ENCODE data around the gene DYNC2H1. TPM values are rescaled to one million over a fixed set of nuclear protein-coding genes. Genes with fewer than 3 reads are reported as not detected.

Gene DYNC2H1
- polyA plus RNA-seq, 1 donor (not counting 4 experiments of a cell fraction or from before 2014, with no cell fraction given): 18.5 TPM

DNA sequence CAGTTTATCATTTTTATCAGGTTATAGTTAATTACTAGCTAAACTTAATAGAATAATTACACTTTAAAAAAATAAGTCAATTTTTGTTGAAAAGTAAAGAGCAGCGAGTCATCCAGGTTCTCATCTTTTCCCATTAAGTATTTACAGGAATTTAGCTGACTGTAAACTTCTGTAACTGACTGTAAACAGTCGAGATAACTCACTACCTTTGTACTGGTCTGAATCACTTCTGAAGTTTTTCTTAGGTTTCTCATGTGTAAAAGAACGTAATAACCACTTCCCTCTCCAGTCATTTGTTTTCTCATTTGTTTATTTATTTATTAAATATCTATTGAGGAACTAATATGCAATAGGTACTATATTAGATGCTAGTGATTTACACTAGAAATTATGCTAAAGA is 270.8 kb downstream of the DYNC2H1 start:
- no peaks in the 10 kb centered on the region for H3K9me3 ChIP-seq (ENCODE audit: control insufficient read depth, low read depth, low read length)
- H4K20me1 ChIP-seq (ENCODE audit: control insufficient read depth, extremely low read depth, insufficient read depth, low read length): no peaks in the 10 kb centered on the region
- H3K27ac ChIP-seq (ENCODE audit: control insufficient read depth, insufficient read depth, low read length): no peak overlapping the region
- no peak for DNase-seq (ENCODE audit: low read depth, low spot score)
- TF ChIP-seq, protein P1, sequence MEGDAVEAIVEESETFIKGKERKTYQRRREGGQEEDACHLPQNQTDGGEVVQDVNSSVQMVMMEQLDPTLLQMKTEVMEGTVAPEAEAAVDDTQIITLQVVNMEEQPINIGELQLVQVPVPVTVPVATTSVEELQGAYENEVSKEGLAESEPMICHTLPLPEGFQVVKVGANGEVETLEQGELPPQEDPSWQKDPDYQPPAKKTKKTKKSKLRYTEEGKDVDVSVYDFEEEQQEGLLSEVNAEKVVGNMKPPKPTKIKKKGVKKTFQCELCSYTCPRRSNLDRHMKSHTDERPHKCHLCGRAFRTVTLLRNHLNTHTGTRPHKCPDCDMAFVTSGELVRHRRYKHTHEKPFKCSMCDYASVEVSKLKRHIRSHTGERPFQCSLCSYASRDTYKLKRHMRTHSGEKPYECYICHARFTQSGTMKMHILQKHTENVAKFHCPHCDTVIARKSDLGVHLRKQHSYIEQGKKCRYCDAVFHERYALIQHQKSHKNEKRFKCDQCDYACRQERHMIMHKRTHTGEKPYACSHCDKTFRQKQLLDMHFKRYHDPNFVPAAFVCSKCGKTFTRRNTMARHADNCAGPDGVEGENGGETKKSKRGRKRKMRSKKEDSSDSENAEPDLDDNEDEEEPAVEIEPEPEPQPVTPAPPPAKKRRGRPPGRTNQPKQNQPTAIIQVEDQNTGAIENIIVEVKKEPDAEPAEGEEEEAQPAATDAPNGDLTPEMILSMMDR (optimal IDR thresholded peaks at IDR 0.05 in 1 of 3, IDR thresholded peaks at IDR 0.05 in 1 of 3, conservative IDR thresholded peaks at IDR 0.05 in 1 of 3; ENCODE audit: extremely low read depth in 1 of 3, insufficient read depth in 2 of 3, low read length in 3 of 3): no peak
- TF ChIP-seq EZH2 (IDR thresholded peaks at IDR 0.05; ENCODE audit: low read length): no peak
- no peaks in the 10 kb centered on the region for H3K79me2 ChIP-seq (ENCODE audit: control insufficient read depth, insufficient read depth, low read length)
- H3K36me3 ChIP-seq (ENCODE audit: control insufficient read depth in 2 of 2, extremely low read depth in 1 of 2, insufficient read depth in 2 of 2, low read length in 2 of 2): no peaks in the 10 kb centered on the region
- H3K4me2 ChIP-seq (ENCODE audit: control insufficient read depth, extremely low read depth, insufficient read depth, low read depth, low read length): no peak overlapping the region
- no peak overlapping the region for H3K9ac ChIP-seq (ENCODE audit: control insufficient read depth, extremely low read depth, insufficient read depth, low read length)
- no peak overlapping the region for H2AFZ ChIP-seq (ENCODE audit: control insufficient read depth, low read length)
- no peaks in the 10 kb centered on the region for H3K9me1 ChIP-seq (ENCODE audit: control insufficient read depth, extremely low read depth, insufficient read depth, low read length)
- FAIRE-seq: no peak
- H3K27me3 ChIP-seq (ENCODE audit: control insufficient read depth, extremely low read depth, insufficient read depth, low read length): no peaks in the 10 kb centered on the region
- dilution Hi-C loops (cut with MboI; ENCODE audit: extremely low pct_ligation_motif_present, low sequenced_read_pairs): no loop called here
- no peak overlapping the region for H3K4me3 ChIP-seq (ENCODE audit: control insufficient read depth in 2 of 3, extremely low read depth in 1 of 3, insufficient read depth in 2 of 3, low read depth in 1 of 3, low read length in 3 of 3)
- H3K4me1 ChIP-seq (ENCODE audit: control insufficient read depth, extremely low read depth, insufficient read depth, low read length): no peaks in the 10 kb centered on the region

DNA sequence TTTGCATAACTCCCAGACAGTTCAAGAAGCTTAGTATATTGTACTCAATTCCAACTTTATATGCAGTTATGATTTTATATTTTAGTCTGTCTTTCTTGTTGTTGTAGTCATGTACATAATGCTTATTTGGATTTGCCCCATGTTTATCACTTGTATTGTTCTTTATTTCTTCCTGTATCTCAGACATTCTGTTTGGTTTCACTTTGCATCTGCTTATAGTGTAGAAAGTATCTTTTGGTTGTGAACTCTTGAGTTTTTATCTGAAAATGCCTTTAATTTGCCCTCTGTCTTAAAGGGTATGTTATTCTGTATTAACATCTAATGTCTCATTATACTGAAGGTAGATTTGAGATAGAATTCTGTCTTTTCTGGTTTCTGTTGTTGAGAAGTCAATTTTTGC is 275.4 kb downstream of the DYNC2H1 start:
- no peak for TF ChIP-seq EZH2 (IDR thresholded peaks at IDR 0.05; ENCODE audit: low read length)
- Histone ChIP-seq H3K4me2 (ENCODE audit: control insufficient read depth, extremely low read depth, insufficient read depth, low read depth, low read length) (no peak overlapping the region), H3K36me3 (ENCODE audit: control insufficient read depth in 2 of 2, extremely low read depth in 1 of 2, insufficient read depth in 2 of 2, low read length in 2 of 2) (no peaks in the 10 kb centered on the region), H2AFZ (ENCODE audit: control insufficient read depth, low read length) (no peak overlapping the region), H3K9me3 (ENCODE audit: control insufficient read depth, low read depth, low read length) (no peaks in the 10 kb centered on the region), H3K79me2 (ENCODE audit: control insufficient read depth, insufficient read depth, low read length) (no peaks in the 10 kb centered on the region), H3K9me1 (ENCODE audit: control insufficient read depth, extremely low read depth, insufficient read depth, low read length) (no peaks in the 10 kb centered on the region), H3K9ac (ENCODE audit: control insufficient read depth, extremely low read depth, insufficient read depth, low read length) (no peak overlapping the region), H3K4me3 (ENCODE audit: control insufficient read depth in 2 of 3, extremely low read depth in 1 of 3, insufficient read depth in 2 of 3, low read depth in 1 of 3, low read length in 3 of 3) (no peak overlapping the region), H3K27ac (ENCODE audit: control insufficient read depth, insufficient read depth, low read length) (no peak overlapping the region), H3K27me3 (ENCODE audit: control insufficient read depth, extremely low read depth, insufficient read depth, low read length) (no peaks in the 10 kb centered on the region), H4K20me1 (ENCODE audit: control insufficient read depth, extremely low read depth, insufficient read depth, low read length) (no peaks in the 10 kb centered on the region), H3K4me1 (ENCODE audit: control insufficient read depth, extremely low read depth, insufficient read depth, low read length) (no peaks in the 10 kb centered on the region)
- dilution Hi-C loops (cut with MboI; ENCODE audit: extremely low pct_ligation_motif_present, low sequenced_read_pairs): no loop called here
- FAIRE-seq (no peak), DNase-seq (ENCODE audit: low read depth, low spot score) (no peak)

DNA sequence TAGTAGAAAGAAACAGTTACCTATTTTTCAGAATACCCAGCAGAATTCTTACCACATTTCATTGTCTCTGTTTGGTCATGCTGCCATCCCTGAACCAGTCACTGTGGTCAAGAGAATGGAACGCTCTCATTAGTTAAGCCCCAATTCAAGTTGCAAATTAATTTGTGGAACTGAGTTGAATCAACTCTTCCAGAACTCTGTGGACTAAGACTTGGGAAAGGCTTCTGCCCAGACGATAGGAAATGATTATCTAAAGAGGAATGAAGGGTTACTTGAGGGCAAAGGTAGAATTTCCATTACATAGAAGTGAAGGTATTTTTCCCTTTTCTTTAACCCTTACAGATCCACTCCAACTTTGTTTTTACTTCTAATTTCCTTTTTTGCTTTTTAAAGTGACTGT is 286.4 kb downstream of the DYNC2H1 start:
- H3K79me2 ChIP-seq (ENCODE audit: control insufficient read depth, insufficient read depth, low read length): no peaks in the 10 kb centered on the region
- no peaks in the 10 kb centered on the region for H3K9me1 ChIP-seq (ENCODE audit: control insufficient read depth, extremely low read depth, insufficient read depth, low read length)
- dilution Hi-C loops (cut with MboI; ENCODE audit: extremely low pct_ligation_motif_present, low sequenced_read_pairs): no loop called here
- DNase-seq (ENCODE audit: low read depth, low spot score): no peak
- H3K27ac ChIP-seq (ENCODE audit: control insufficient read depth, insufficient read depth, low read length): no peak overlapping the region
- H3K4me1 ChIP-seq (ENCODE audit: control insufficient read depth, extremely low read depth, insufficient read depth, low read length): peaks cover 5% of the 10 kb centered on the region
- H3K4me3 ChIP-seq (ENCODE audit: control insufficient read depth in 2 of 3, extremely low read depth in 1 of 3, insufficient read depth in 2 of 3, low read depth in 1 of 3, low read length in 3 of 3): no peak overlapping the region
- no peaks in the 10 kb centered on the region for H3K36me3 ChIP-seq (ENCODE audit: control insufficient read depth in 2 of 2, extremely low read depth in 1 of 2, insufficient read depth in 2 of 2, low read length in 2 of 2)
- H3K9ac ChIP-seq (ENCODE audit: control insufficient read depth, extremely low read depth, insufficient read depth, low read length): no peak overlapping the region
- no peak overlapping the region for H2AFZ ChIP-seq (ENCODE audit: control insufficient read depth, low read length)
- peak overlapping the region; percentile 2 for H3K4me2 ChIP-seq (ENCODE audit: control insufficient read depth, extremely low read depth, insufficient read depth, low read depth, low read length)
- H3K9me3 ChIP-seq (ENCODE audit: control insufficient read depth, low read depth, low read length): no peaks in the 10 kb centered on the region
- no peaks in the 10 kb centered on the region for H4K20me1 ChIP-seq (ENCODE audit: control insufficient read depth, extremely low read depth, insufficient read depth, low read length)
- no peak for FAIRE-seq
- H3K27me3 ChIP-seq (ENCODE audit: control insufficient read depth, extremely low read depth, insufficient read depth, low read length): no peaks in the 10 kb centered on the region
- TF ChIP-seq, protein P1 (optimal IDR thresholded peaks at IDR 0.05 in 1 of 3, IDR thresholded peaks at IDR 0.05 in 1 of 3, conservative IDR thresholded peaks at IDR 0.05 in 1 of 3; ENCODE audit: extremely low read depth in 1 of 3, insufficient read depth in 2 of 3, low read length in 3 of 3): no peak
- no peak for TF ChIP-seq EZH2 (IDR thresholded peaks at IDR 0.05; ENCODE audit: low read length)
